ENCODE measurements around the gene TBPL1. TPM values are rescaled to one million over a fixed set of nuclear protein-coding genes. Genes with fewer than 3 reads are reported as not detected.

The TBPL1 gene
- total and polyA plus RNA-seq, 2 of the 13 experiments (the other 11 are each of a cell fraction or from before 2014, with no cell fraction given): 25.3 to 39.3 TPM

- TF ChIP-seq KAT8 (CRISPR knock-in tag; IDR thresholded peaks at IDR 0.05) (peak; percentile 99), GTF3A (CRISPR knock-in tag; conservative IDR thresholded peaks at IDR 0.05) (0 out of 2 replicates have a peak, but pooled peaks have one; percentile 55), ZBTB44 (CRISPR knock-in tag; IDR thresholded peaks at IDR 0.05) (no peak), MAFK (conservative IDR thresholded peaks at IDR 0.05 in 1 of 2, IDR thresholded peaks at IDR 0.05 in 1 of 2; ENCODE audit: low read length in 2 of 2) (no peak), SIN3A (IDR thresholded peaks at IDR 0.05; ENCODE audit: borderline replicate concordance, low read depth, low read length) (peak; percentile 88; the same call in 1 of the 2 replicates), LCORL (IDR thresholded peaks at IDR 0.05) (0 out of 2 replicates have a peak, but pooled peaks have one; percentile 61), LCORL (CRISPR knock-in tag; IDR thresholded peaks at IDR 0.05) (peak; percentile 84), ZNF260 (CRISPR knock-in tag; IDR thresholded peaks at IDR 0.05; ENCODE audit: borderline replicate concordance, low read depth) (no peak), GATA4 (IDR thresholded peaks at IDR 0.05; ENCODE audit: borderline replicate concordance, low read depth) (no peak; the same call in 1 of the 2 replicates), TEAD2 (CRISPR knock-in tag; IDR thresholded peaks at IDR 0.05) (no peak), ZNF576 (CRISPR knock-in tag; IDR thresholded peaks at IDR 0.05) (0 out of 2 replicates have a peak, but pooled peaks have one; percentile 56), ZNF577 (CRISPR knock-in tag; IDR thresholded peaks at IDR 0.05; ENCODE audit: borderline replicate concordance, low read depth) (no peak), DR1 (CRISPR knock-in tag; IDR thresholded peaks at IDR 0.05) (peak; percentile 97), ZHX2 (IDR thresholded peaks at IDR 0.05; ENCODE audit: low read depth) (peak; percentile 84), ZHX2 (CRISPR knock-in tag; IDR thresholded peaks at IDR 0.05; ENCODE audit: borderline replicate concordance) (no peak), FOXO1 (CRISPR knock-in tag; IDR thresholded peaks at IDR 0.05) (peak; percentile 59; the same call in 1 of the 2 replicates), LBX2 (CRISPR knock-in tag; IDR thresholded peaks at IDR 0.05; ENCODE audit: borderline replicate concordance) (no peak), MYNN (CRISPR knock-in tag; IDR thresholded peaks at IDR 0.05; ENCODE audit: low read depth) (peak; percentile 51; the same call in 1 of the 2 replicates)
Observed at GRCh38 chr6:133952815-133953633, at the start of gene TBPL1 (continued).
